Hepatocyte (in vitro differentiated cells): ENCODE measurements around the gene TMEM135. TPM values are rescaled to one million over a fixed set of nuclear protein-coding genes. Genes with fewer than 3 reads are reported as not detected.
A peak's percentile ranks its signal among the peaks of the same experiment; 100 is the strongest.

Source experiments
- DNase-seq: peaks from one replicate; pipeline ENCODE4 v3.0.0-alpha.2; 2016; ENCODE audit warnings: low spot score
- H2AFZ ChIP-seq: fragments of 200-600 bp; sonication (generic); 2 replicates; pipeline ENCODE4 v1.6.0; 2016; ENCODE audit warnings: antibody characterized with exemption, mild to moderate bottlenecking
- H3K27ac ChIP-seq: fragments of 200-600 bp; sonication (generic); 2 replicates; pipeline ENCODE4 v1.5.1; 2016; ENCODE audit warnings: mild to moderate bottlenecking
- H3K27me3 ChIP-seq: fragments of 200-600 bp; sonication (generic); 2 replicates; pipeline ENCODE4 v1.6.1; 2016
- H3K36me3 ChIP-seq: fragments of 200-600 bp; sonication (generic); replicated peaks from 2 replicates; pipeline ENCODE4 v1.5.1; 2016; ENCODE audit warnings: low read depth; ENCODE audit not compliant: insufficient read depth
- H3K4me1 ChIP-seq: fragments of 200-600 bp; sonication (generic); 2 replicates; pipeline ENCODE4 v1.5.1; 2016; ENCODE audit warnings: mild to moderate bottlenecking, moderate library complexity; ENCODE audit not compliant: insufficient read depth
- H3K4me2 ChIP-seq: fragments of 200-600 bp; sonication (generic); 2 replicates; pipeline ENCODE4 v1.6.0; 2016
- H3K4me3 ChIP-seq: fragments of 200-600 bp; sonication (generic); 2 replicates; pipeline ENCODE4 v1.5.1; 2016; ENCODE audit warnings: mild to moderate bottlenecking
- H3K79me2 ChIP-seq: fragments of 200-600 bp; sonication (generic); 2 replicates; pipeline ENCODE4 v1.6.0; 2017; ENCODE audit warnings: mild to moderate bottlenecking
- H3K9me2 ChIP-seq: fragments of 200-600 bp; sonication (generic); replicated peaks from 2 replicates; pipeline ENCODE4 v1.6.0; 2017; ENCODE audit warnings: mild to moderate bottlenecking; ENCODE audit not compliant: insufficient read depth
- H3K9me3 ChIP-seq: fragments of 200-600 bp; sonication (generic); 2 replicates; pipeline ENCODE4 v1.5.1; 2016; ENCODE audit warnings: low read depth, mild to moderate bottlenecking
- H4K20me1 ChIP-seq: fragments of 200-600 bp; sonication (generic); 2 replicates; pipeline ENCODE4 v1.6.0; 2016; ENCODE audit warnings: mild to moderate bottlenecking; ENCODE audit not compliant: insufficient read depth, poor library complexity, severe bottlenecking
- EZH2 ChIP-seq: fragments of 200-600 bp; sonication (generic); IDR thresholded peaks from 2 replicates; pipeline ENCODE4 v1.6.1; 2016; ENCODE audit warnings: antibody characterized with exemption, mild to moderate bottlenecking, borderline replicate concordance
- EZH2phosphoT487 ChIP-seq: fragments of 200-600 bp; sonication (generic); IDR thresholded peaks from one replicate; pipeline ENCODE4 v1.6.1; 2018; ENCODE audit warnings: antibody characterized with exemption, mild to moderate bottlenecking, low read depth, moderate library complexity; ENCODE audit not compliant: unreplicated experiment, severe bottlenecking
- WGBS: methylation state at CpG from one replicate; pipeline ENCODE4 v1.1.6; 2016; ENCODE audit warnings: low lambda C conversion rate; ENCODE audit errors: missing lambda C conversion rate; 5-methylcytosine and 5-hydroxymethylcytosine counted together
- polyA plus RNA-seq: library from polyadenylated mRNA; unstranded; fragments of >200 nt; fragmentation: Nextera tagmentation; extraction: Ambion mirVana; gene quantifications from 2 replicates; pipeline ENCODE4 v1.2.1, GENCODE V29; 2016
- total RNA-seq: library from RNA; depleted of rRNA; stranded (reverse); fragments of >200 nt; gene quantifications from 2 replicates; pipeline ENCODE4 v1.2.3, GENCODE V29; 2014
- TF ChIP-seq, protein P1 (sequence below): fragments of 200-600 bp; sonication (generic); IDR thresholded peaks from 2 replicates; pipeline ENCODE4 v1.5.1; 2016; ENCODE audit warnings: antibody characterized with exemption, mild to moderate bottlenecking; ENCODE audit not compliant: poor library complexity

TMEM135 gene
- total and polyA plus RNA-seq, 2 experiments from 2014 or later: 26.7 to 52.0 TPM

DNA sequence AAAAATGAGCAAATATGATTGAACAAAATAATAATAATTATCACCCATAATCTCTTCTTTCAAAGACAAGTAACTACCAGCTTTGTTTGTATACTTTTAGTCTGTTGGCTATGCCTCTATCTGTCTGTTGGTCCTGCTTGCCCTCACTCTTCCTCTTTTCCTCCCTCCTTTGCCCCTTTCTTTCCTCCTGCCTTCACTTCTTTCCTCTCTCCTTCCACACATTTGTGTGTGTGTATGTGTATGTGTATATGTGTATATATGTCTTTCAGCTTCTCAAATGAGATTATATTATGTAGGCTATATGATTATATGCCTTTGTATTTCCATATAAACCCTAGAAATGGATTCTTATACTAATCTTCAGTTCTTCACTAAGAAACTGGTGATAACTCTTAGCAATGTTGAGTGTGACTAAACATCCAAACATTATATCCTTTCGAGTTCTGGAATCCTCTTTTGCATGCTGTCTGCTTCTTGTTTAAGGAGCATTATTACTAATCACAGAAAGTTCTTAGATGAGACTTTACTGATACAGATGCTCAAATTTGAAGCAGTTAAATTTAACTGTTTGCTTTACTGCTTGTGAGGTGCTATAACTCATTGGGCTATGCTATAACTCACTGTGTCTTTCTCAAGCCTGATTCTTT lies 219.1 kb downstream of the TMEM135 start:
- Histone ChIP-seq H3K27me3 (no peaks in the 10 kb centered on the region), H3K9me2 (no peaks in the 10 kb centered on the region), H3K4me2 (no peak overlapping the region), H3K4me3 (no peak overlapping the region), H3K4me1 (peaks cover 6% of the 10 kb centered on the region), H3K27ac (no peak overlapping the region), H3K36me3 (no peaks in the 10 kb centered on the region), H2AFZ (no peak overlapping the region), H4K20me1 (no peaks in the 10 kb centered on the region), H3K79me2 (no peaks in the 10 kb centered on the region), H3K9me3 (no peaks in the 10 kb centered on the region)
- WGBS: 65% methylated on average over 1 of the region's 1 CpG
- TF ChIP-seq EZH2phosphoT487 (no peak), EZH2 (no peak)
- TF ChIP-seq, protein P1, sequence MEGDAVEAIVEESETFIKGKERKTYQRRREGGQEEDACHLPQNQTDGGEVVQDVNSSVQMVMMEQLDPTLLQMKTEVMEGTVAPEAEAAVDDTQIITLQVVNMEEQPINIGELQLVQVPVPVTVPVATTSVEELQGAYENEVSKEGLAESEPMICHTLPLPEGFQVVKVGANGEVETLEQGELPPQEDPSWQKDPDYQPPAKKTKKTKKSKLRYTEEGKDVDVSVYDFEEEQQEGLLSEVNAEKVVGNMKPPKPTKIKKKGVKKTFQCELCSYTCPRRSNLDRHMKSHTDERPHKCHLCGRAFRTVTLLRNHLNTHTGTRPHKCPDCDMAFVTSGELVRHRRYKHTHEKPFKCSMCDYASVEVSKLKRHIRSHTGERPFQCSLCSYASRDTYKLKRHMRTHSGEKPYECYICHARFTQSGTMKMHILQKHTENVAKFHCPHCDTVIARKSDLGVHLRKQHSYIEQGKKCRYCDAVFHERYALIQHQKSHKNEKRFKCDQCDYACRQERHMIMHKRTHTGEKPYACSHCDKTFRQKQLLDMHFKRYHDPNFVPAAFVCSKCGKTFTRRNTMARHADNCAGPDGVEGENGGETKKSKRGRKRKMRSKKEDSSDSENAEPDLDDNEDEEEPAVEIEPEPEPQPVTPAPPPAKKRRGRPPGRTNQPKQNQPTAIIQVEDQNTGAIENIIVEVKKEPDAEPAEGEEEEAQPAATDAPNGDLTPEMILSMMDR: no peak
- no peak for DNase-seq

DNA sequence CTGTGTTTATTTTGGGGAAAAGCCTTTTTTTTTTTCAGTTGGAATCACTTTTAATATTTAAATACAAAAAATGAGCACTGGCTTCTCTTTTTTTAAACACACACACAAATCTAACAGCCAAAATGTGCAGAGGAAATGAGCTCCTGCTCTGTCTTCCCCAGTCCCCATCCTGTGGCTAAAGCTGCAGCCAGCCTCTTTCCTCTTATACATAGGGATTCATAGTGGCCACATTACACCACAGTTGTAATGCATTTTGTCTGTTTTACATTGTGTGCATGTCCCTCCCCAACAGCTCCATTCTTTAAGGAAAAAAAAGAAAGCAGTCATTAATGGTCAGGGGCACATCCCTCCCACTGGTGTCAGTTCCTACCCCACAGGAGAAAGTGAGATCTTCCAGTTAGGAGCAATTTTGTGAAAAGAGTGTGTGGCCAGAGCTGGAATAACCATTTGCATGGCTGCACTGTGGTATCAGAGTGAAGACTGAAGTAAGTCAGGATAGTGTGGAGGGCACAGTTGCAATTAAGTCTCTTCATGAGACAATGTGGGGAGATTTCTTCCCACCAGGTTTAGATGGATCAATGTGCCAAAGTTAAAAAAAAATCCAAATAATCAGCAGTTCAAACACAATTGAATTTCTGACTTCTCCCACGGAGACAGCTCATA lies 220.6 kb downstream of the TMEM135 start:
- no peaks in the 10 kb centered on the region for H3K27me3 ChIP-seq
- H3K9me3 ChIP-seq: no peaks in the 10 kb centered on the region
- H3K27ac ChIP-seq: no peak overlapping the region
- no peak overlapping the region for H2AFZ ChIP-seq
- no peak overlapping the region for H3K4me3 ChIP-seq
- H3K4me1 ChIP-seq: peaks cover 6% of the 10 kb centered on the region
- no peak for TF ChIP-seq EZH2
- TF ChIP-seq EZH2phosphoT487: no peak
- TF ChIP-seq, protein P1: no peak
- WGBS: 88% methylated on average over 1 of the region's 1 CpG
- no peaks in the 10 kb centered on the region for H3K9me2 ChIP-seq
- no peak overlapping the region for H3K4me2 ChIP-seq
- H3K79me2 ChIP-seq: no peaks in the 10 kb centered on the region
- no peaks in the 10 kb centered on the region for H4K20me1 ChIP-seq
- no peaks in the 10 kb centered on the region for H3K36me3 ChIP-seq
- no peak for DNase-seq

DNA sequence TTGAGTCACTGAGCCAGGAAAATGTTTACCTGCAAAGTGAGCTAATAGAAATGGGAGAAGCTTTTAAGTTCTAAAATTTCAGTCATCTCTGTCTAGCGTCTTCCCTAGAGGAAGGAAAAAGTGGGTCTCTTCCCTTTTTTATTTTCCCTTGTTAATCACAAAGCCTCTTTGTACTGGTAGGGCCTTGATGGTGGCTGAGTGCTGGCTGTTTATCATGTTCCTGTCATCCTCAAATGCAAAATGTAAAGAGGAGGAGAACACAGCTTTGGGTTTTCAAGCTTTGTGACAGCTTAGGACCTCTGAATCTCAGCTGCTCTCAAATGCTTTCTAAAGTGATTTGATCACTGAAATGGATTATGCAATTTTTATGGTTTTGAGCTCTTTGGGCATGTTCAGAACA lies 222.0 kb downstream of the TMEM135 start:
- WGBS: 71% methylated on average over 1 of the region's 1 CpG
- DNase-seq: no peak
- Histone ChIP-seq H3K4me3 (no peak overlapping the region), H3K9me3 (no peaks in the 10 kb centered on the region), H3K27ac (peak overlapping the region; percentile 28), H3K4me1 (peaks cover 9% of the 10 kb centered on the region), H3K27me3 (no peaks in the 10 kb centered on the region), H3K9me2 (no peaks in the 10 kb centered on the region), H3K79me2 (no peaks in the 10 kb centered on the region), H3K36me3 (no peaks in the 10 kb centered on the region), H3K4me2 (no peak overlapping the region), H4K20me1 (no peaks in the 10 kb centered on the region), H2AFZ (no peak overlapping the region)
- TF ChIP-seq EZH2 (no peak), EZH2phosphoT487 (no peak)

DNA sequence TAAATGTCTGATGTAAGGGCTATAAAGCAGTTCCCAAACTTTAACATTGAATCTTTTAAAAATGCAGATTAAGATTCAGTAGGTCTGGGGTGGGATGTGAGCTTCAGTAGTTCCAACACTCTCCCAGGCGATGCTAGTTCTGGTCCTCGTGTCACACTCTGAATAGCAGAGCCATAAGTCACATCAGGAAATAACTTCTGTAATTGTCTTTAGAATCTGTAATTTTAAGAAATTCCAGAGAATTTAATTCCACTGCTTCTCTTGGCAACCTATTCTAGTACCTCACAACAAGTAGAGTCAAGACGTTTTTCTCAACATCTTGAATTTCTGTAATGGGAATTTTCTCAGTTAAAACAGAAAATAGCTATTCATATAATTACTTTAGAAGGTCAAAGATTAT lies 223.1 kb downstream of the TMEM135 start:
- TF ChIP-seq EZH2phosphoT487 (no peak), EZH2 (no peak)
- TF ChIP-seq, protein P1: no peak
- WGBS: 80% methylated on average over 3 of the region's 3 CpGs
- H3K4me3 ChIP-seq: no peak overlapping the region
- no peaks in the 10 kb centered on the region for H3K9me3 ChIP-seq
- no peaks in the 10 kb centered on the region for H3K9me2 ChIP-seq
- H3K27me3 ChIP-seq: no peaks in the 10 kb centered on the region
- no peak overlapping the region for H3K27ac ChIP-seq
- no peaks in the 10 kb centered on the region for H3K79me2 ChIP-seq
- H2AFZ ChIP-seq: no peak overlapping the region
- H3K4me1 ChIP-seq: peaks cover 12% of the 10 kb centered on the region
- DNase-seq: no peak
- H4K20me1 ChIP-seq: no peaks in the 10 kb centered on the region
- no peak overlapping the region for H3K4me2 ChIP-seq
- no peaks in the 10 kb centered on the region for H3K36me3 ChIP-seq
